Liver (tissue), 3 donors: Measurements from ENCODE around the gene C15orf62.
A peak's percentile ranks its signal among the peaks of the same experiment; 100 is the strongest.

Source experiments
- CTCF ChIP-seq: fragments of 150-350 bp; IDR thresholded peaks from 2 replicates; pipeline ENCODE4 v1.5.1; 2017; ENCODE audit warnings: improper control_type of control experiment, low read depth, low read length; ENCODE audit not compliant: missing input control
- EGR1 ChIP-seq, 2 donors: IDR thresholded peaks; 2 replicates each; pipeline ENCODE4 v1.6.1; 2016 to 2018; ENCODE audit warnings: antibody characterized with exemption in 2 of 2, low read depth in 2 of 2
- GABPA ChIP-seq, 2 donors: IDR thresholded peaks in 1 of 2; conservative IDR thresholded peaks in 1 of 2; 2 replicates each; pipeline ENCODE4 v1.6.1; 2016; ENCODE audit warnings: antibody characterized with exemption in 2 of 2, mild to moderate bottlenecking in 1 of 2, moderate library complexity in 1 of 2
- HNF4A ChIP-seq, 2 donors: conservative IDR thresholded peaks; 2 replicates each; pipeline ENCODE4 v1.6.1; 2016; ENCODE audit warnings: antibody characterized with exemption in 2 of 2, mild to moderate bottlenecking in 2 of 2
- RAD21 ChIP-seq, 2 donors: IDR thresholded peaks; 2 replicates each; pipeline ENCODE4 v1.6.1; 2016; ENCODE audit warnings: antibody characterized with exemption in 2 of 2, mild to moderate bottlenecking in 2 of 2
- REST ChIP-seq: IDR thresholded peaks from 2 replicates; pipeline ENCODE4 v1.6.1; 2016; ENCODE audit warnings: antibody characterized with exemption, mild to moderate bottlenecking
- SP1 ChIP-seq: IDR thresholded peaks from 2 replicates; pipeline ENCODE4 v1.6.1; 2018; ENCODE audit warnings: antibody characterized with exemption, mild to moderate bottlenecking
- ZBTB33 ChIP-seq: IDR thresholded peaks from 2 replicates; pipeline ENCODE4 v1.6.1; 2016; ENCODE audit warnings: antibody characterized with exemption
- donor health status: healthy.
- donor health status: healthy.

- TF ChIP-seq CTCF (no peak), RAD21 (IDR thresholded peaks at IDR 0.05) (peak; percentile 25 to 29), EGR1 (IDR thresholded peaks at IDR 0.05; ENCODE audit: low read depth in 2 of 2) (no peak), ZBTB33 (no peak), SP1 (peak; percentile 12), REST (peak; percentile 13), GABPA (IDR thresholded peaks at IDR 0.05 in 1 of 2, conservative IDR thresholded peaks at IDR 0.05 in 1 of 2) (peak in 1 of 2 donors; percentile 8), HNF4A (conservative IDR thresholded peaks at IDR 0.05) (peak in 1 of 2 donors; percentile 29)
Measured at GRCh38 chr15:40776537-40777141, 6.9 kb downstream of the C15orf62 start.
